Tibial nerve (tissue), 4 donors: Measurements from ENCODE around the gene OR1F1. TPM values are rescaled to one million over a fixed set of nuclear protein-coding genes. Genes with fewer than 3 reads are reported as not detected.

ENCODE experiments used
- DNase-seq, 2 donors: peaks; one replicate each; pipeline ENCODE4 v3.0.0-alpha.2; 2019; ENCODE audit warnings: low spot score in 2 of 2
- H3K27ac ChIP-seq, 4 donors: fragments of 200-600 bp; sonication (generic) in 3 of 4; one replicate each; pipeline ENCODE4 v1.5.1; 2017 to 2019; ENCODE audit warnings: mild to moderate bottlenecking in 1 of 4
- H3K27me3 ChIP-seq, 2 donors: fragments of 200-600 bp; sonication (generic) in 1 of 2; one replicate each; pipeline versions ENCODE4 v1.5.1 to v1.6.0; 2017 to 2019
- H3K36me3 ChIP-seq, 3 donors: fragments of 200-600 bp; sonication (generic); one replicate each; pipeline ENCODE4 v1.5.1; 2018 to 2019
- H3K4me1 ChIP-seq, 4 donors: fragments of 200-600 bp; sonication (generic) in 3 of 4; one replicate each; pipeline ENCODE4 v1.5.1; 2017 to 2019
- H3K4me3 ChIP-seq, 4 donors: fragments of 200-600 bp; sonication (generic) in 3 of 4; one replicate each; pipeline ENCODE4 v1.5.1; 2017 to 2019; ENCODE audit warnings: mild to moderate bottlenecking in 1 of 4, moderate library complexity in 1 of 4
- H3K9me3 ChIP-seq, 4 donors: fragments of 200-600 bp; sonication (generic) in 3 of 4; one replicate each; pipeline ENCODE4 v1.5.1; 2017 to 2019
- EP300 ChIP-seq, 2 donors: sonication (generic); formaldehyde crosslinking; IDR thresholded peaks; one replicate each; pipeline ENCODE4 v1.6.1; 2017; ENCODE audit warnings: antibody characterized with exemption in 2 of 2, mild to moderate bottlenecking in 1 of 2
- POLR2A ChIP-seq, 2 donors: fragments of 450-650 bp; IDR thresholded peaks; one replicate each; pipeline ENCODE4 v1.6.1; 2017; ENCODE audit warnings: antibody characterized with exemption in 2 of 2, mild to moderate bottlenecking in 2 of 2, moderate library complexity in 2 of 2
- WGBS, 2 donors: methylation state at CpG; one replicate each; pipeline ENCODE4 v1.1.5; 2018; 5-methylcytosine and 5-hydroxymethylcytosine counted together
- total RNA-seq, 4 donors: library from RNA; depleted of rRNA; stranded (reverse); fragments of >200 nt; gene quantifications; one replicate each; pipeline ENCODE4 v1.1.0, GENCODE V29; 2016
- TF ChIP-seq, protein P1 (sequence below), 5 experiments: fragments of 200-600 bp in 3 of 5; fragments of 450-650 bp in 2 of 5; sonication (generic) in 3 of 5; IDR thresholded peaks; one replicate each; pipeline ENCODE4 v1.5.1; 2016 to 2019; ENCODE audit warnings: antibody characterized with exemption in 5 of 5, mild to moderate bottlenecking in 3 of 5, moderate library complexity in 2 of 5

Gene OR1F1
- total RNA-seq, 4 donors from 2014 or later, result not detected

DNA sequence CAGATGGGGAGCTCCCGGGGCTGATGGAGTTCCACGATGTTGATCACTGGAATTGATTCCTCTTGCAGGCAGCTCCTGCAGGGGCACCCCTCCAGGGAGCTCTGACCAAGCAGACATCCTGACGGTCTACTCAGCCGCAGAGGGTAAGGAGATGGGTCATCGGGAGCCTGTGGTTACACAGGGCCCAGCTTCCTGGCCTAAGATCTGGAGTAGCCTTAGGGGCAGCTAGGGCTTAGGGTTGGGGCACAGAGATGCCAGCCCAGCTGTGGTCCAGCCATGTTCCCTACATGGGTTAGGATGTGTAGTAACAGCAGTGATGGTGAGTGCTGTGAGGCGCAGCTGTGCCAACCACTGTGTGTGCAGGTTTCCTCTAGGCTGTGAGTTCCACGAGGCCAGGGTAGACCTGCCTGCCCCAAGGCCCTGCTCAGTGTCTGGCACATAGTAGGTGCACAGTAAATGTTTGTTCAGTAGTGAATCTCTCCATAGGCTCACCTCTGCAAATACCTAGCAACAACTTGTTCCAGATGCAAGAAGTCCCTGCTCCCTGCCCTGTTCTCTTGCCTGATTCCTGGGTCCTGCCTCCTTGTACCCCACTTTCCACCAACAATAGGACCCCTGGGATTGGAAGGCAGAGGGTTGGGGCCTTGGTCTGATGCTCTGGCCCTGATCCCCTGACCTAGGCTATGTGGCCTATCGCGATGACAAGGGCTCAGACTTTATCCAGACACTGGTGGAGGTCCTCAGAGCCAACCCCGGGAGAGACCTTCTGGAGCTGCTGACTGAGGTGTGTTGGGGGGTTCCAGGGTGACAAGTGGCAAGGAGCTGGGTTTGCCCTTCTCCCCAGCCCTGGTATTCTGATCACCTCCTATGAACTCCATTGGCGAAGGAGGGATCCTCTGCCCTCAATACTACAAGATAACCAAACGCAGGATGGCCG lies 39.5 kb upstream of the OR1F1 start:
- H3K27me3 ChIP-seq, result no peaks in the 10 kb centered on the region
- no peaks in the 10 kb centered on the region for H3K9me3 ChIP-seq
- TF ChIP-seq EP300 (IDR thresholded peaks at IDR 0.05) (no peak), POLR2A (IDR thresholded peaks at IDR 0.05) (no peak)
- TF ChIP-seq, protein P1, sequence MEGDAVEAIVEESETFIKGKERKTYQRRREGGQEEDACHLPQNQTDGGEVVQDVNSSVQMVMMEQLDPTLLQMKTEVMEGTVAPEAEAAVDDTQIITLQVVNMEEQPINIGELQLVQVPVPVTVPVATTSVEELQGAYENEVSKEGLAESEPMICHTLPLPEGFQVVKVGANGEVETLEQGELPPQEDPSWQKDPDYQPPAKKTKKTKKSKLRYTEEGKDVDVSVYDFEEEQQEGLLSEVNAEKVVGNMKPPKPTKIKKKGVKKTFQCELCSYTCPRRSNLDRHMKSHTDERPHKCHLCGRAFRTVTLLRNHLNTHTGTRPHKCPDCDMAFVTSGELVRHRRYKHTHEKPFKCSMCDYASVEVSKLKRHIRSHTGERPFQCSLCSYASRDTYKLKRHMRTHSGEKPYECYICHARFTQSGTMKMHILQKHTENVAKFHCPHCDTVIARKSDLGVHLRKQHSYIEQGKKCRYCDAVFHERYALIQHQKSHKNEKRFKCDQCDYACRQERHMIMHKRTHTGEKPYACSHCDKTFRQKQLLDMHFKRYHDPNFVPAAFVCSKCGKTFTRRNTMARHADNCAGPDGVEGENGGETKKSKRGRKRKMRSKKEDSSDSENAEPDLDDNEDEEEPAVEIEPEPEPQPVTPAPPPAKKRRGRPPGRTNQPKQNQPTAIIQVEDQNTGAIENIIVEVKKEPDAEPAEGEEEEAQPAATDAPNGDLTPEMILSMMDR (IDR thresholded peaks at IDR 0.05), result no peak
- DNase-seq, result no peak
- no peak overlapping the region for H3K4me3 ChIP-seq
- no peaks in the 10 kb centered on the region for H3K36me3 ChIP-seq
- no peak overlapping the region for H3K27ac ChIP-seq
- peaks cover 0 to 32% (median 9%) of the 10 kb centered on the region in 4 donors for H3K4me1 ChIP-seq
- WGBS, 2 donors, result 93 to 97% methylated on average over 12 to 13 of the region's 13 CpGs

DNA sequence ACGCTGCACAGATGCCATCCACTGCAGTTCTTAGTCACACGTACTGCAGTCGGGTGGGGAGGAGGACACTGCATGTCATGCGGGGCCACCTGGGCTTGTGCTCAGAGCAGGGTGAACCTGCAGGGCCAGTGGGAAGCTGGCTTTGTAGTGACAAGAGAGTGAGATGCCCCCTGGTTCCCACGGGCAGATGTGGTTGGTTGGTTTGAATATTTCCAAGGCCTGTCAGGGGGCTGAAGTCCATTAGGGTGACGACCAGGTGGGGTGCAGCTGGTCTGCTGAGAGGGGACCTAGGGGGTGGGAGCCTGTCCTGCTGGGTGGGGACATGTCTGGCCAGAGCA lies 38.8 kb upstream of the OR1F1 start:
- TF ChIP-seq, protein P1 (IDR thresholded peaks at IDR 0.05), result no peak
- TF ChIP-seq EP300 (IDR thresholded peaks at IDR 0.05), result no peak
- TF ChIP-seq POLR2A (IDR thresholded peaks at IDR 0.05), result no peak
- Histone ChIP-seq H3K9me3 (peaks cover 0 to 4% (median 0%) of the 10 kb centered on the region in 4 donors), H3K36me3 (no peaks in the 10 kb centered on the region), H3K27ac (peak overlapping the region in 3 of 4 donors; percentile 83 to 86 (median 84)), H3K4me3 (peak overlapping the region in 3 of 4 donors; percentile 67 to 78 (median 68)), H3K27me3 (no peaks in the 10 kb centered on the region), H3K4me1 (peaks cover 0 to 32% (median 9%) of the 10 kb centered on the region in 4 donors)
- WGBS, 2 donors, result 93 to 95% methylated on average over 5 to 6 of the region's 6 CpGs
- no peak for DNase-seq

DNA sequence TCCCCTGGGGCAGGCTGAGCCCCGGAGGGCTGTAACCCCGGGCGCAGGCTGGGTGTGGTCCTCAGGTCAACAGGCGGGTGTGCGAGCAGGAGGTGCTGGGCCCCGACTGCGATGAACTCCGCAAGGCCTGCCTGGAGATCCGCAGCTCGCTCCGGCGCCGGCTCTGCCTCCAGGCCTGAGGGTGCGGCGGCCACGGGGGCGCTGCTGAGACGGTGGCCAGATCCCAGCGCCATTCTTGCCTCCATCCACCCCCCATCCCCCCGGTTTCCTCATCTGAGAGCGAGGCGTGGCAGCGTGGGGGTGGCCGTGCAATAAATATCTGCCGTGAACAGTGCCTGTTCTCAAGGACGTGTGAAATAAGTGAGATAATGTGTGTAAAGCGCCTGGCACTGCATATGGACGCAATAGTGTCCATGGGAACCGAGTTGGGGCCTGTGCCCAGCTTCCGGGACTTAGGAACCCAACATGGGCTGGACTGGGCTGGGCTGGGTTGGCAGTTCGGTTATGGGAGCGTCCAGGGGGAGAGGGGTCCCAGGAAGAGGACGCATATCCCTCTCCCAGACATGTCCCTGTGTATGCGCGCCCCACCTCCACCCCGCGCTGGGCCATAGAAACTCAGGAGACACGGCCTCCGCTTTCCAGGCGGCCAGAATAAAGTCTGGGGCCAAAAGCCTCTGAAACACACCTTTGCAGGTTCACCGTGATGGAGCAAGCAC lies 38.2 kb upstream of the OR1F1 start:
- peak in 1 of 2 donors; percentile 58 for DNase-seq
- no peaks in the 10 kb centered on the region for H3K36me3 ChIP-seq
- peaks cover 0 to 10% (median 0%) of the 10 kb centered on the region in 4 donors for H3K9me3 ChIP-seq
- TF ChIP-seq, protein P1 (IDR thresholded peaks at IDR 0.05), result peak; percentile 18 to 47 (median 25)
- no peak for TF ChIP-seq POLR2A (IDR thresholded peaks at IDR 0.05)
- 6 to 7% methylated on average over 25 to 41 of the region's 41 CpGs for WGBS, 2 donors
- peak overlapping the region; percentile 53 to 86 (median 84) for H3K27ac ChIP-seq
- peaks cover 0 to 32% (median 9%) of the 10 kb centered on the region in 4 donors for H3K4me1 ChIP-seq
- H3K27me3 ChIP-seq, result no peaks in the 10 kb centered on the region
- H3K4me3 ChIP-seq, result peak overlapping the region; percentile 62 to 78 (median 68)

DNA sequence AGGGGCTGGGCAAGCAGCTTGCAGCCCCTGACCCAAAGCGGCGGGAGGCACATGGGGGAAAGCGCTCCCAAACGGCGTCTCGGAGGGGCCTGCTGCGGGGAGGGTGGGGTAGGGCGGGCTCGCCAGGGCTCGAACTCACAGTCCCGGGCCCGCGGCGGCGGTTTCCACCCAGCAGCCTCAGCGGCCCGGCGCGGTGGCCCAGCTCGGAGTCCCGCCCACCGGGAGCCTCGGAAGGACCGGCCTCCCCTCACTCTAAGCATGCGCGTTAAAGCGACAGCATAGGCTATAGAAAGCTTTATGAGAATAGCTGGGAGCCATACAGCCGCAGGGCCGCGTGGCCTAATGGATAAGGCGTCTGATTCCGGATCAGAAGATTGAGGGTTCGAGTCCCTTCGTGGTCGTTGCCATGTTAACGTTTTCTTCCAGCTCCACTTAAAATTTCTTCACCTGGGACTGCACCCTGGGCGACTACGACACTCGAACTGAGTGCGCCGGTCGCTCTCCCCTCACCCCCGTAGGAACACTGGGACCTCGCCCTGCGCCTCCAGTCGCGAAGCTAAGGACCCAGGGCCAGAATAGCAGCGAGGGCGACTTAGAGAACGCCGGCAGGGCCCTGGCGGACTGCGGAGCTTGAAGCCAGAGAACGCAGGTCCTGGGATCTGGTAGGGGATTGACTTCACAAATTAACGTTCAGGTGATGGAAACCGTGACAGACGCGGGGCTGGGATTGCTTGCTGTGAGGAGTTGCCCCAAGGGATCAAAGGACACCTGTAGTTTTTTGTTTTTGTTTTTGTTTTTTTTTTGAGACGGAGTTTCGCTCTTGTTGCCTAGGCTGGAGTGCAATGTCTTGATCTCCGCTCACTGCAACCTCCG lies 37.4 kb upstream of the OR1F1 start:
- peak; percentile 91 to 97 for DNase-seq
- H3K36me3 ChIP-seq, result no peaks in the 10 kb centered on the region
- peak overlapping the region; percentile 62 to 78 (median 68) for H3K4me3 ChIP-seq
- 2% methylated on average over 35 to 48 of the region's 62 CpGs for WGBS, 2 donors
- H3K27me3 ChIP-seq, result no peaks in the 10 kb centered on the region
- peak overlapping the region; percentile 53 to 86 (median 84) for H3K27ac ChIP-seq
- TF ChIP-seq, protein P1 (IDR thresholded peaks at IDR 0.05), result no peak
- peak; percentile 63 to 73 for TF ChIP-seq EP300 (IDR thresholded peaks at IDR 0.05)
- peaks cover 0 to 32% (median 9%) of the 10 kb centered on the region in 4 donors for H3K4me1 ChIP-seq
- peaks cover 0 to 15% (median 0%) of the 10 kb centered on the region in 4 donors for H3K9me3 ChIP-seq
